ENCODE data around the gene CFAP61. TPM values are rescaled to one million over a fixed set of nuclear protein-coding genes. Genes with fewer than 3 reads are reported as not detected.

Gene CFAP61
- total and polyA plus RNA-seq, 2 experiments from 2014 or later = 0.21 TPM; not detected in 1

DNA sequence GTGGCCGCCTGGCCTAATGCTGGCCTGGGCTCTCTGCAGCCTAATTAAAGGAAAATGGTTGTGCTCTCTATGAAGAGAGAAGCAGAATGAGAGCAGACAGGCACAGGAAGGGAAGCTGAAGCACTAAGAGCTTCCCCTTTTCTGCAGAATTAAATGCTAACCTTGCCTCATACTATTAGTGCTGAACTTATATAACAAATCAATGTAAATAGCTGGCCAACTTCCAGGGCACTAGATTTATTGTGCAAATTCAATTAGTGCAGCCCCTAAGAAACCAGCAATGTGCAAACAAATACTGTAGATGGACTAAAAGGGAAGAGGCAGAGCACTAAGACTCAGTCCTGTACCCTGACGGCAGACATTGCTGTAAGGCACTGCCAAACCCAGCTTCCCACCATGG, 279.5 kb downstream of the CFAP61 start (continued):
- no peak for TF ChIP-seq CTCF (conservative IDR thresholded peaks at IDR 0.05; ENCODE audit: low read depth in 2 of 2)
- no peak for TF ChIP-seq STAT1 (IDR thresholded peaks at IDR 0.05; ENCODE audit: unreplicated experiment)

- Mint-ChIP-seq H3K27me3 (ENCODE audit: insufficient read depth, low read depth, poor library complexity) (no peaks in the 10 kb centered on the region), H3K27ac (no peak overlapping the region), H3K9me3 (peaks cover 10% of the 10 kb centered on the region; the same call in 1 of the 3 replicates), H3K4me3 (no peak overlapping the region), H3K4me1 (no peaks in the 10 kb centered on the region), H3K36me3 (ENCODE audit: low read depth) (no peaks in the 10 kb centered on the region; the same call in 2 of the 3 replicates)
- DNase-seq (ENCODE audit: low spot score) (no peak), ATAC-seq (no peak)
- Histone ChIP-seq H3K36me3 (ENCODE audit: insufficient read depth) (no peaks in the 10 kb centered on the region), H3K4me3 (no peak overlapping the region), H2AFZ (no peak overlapping the region), H3K4me2 (no peak overlapping the region), H3K27me3 (ENCODE audit: insufficient read depth) (no peaks in the 10 kb centered on the region), H3K79me2 (replicated peaks; ENCODE audit: insufficient read depth) (no peaks in the 10 kb centered on the region), H3K4me1 (ENCODE audit: insufficient read depth) (no peaks in the 10 kb centered on the region), H3F3A (replicated peaks; ENCODE audit: low read depth) (no peaks in the 10 kb centered on the region), H3K27ac (ENCODE audit: low read depth) (no peak overlapping the region), H3K9me2 (ENCODE audit: insufficient read depth) (no peaks in the 10 kb centered on the region), H4K20me1 (replicated peaks; ENCODE audit: insufficient read depth) (no peaks in the 10 kb centered on the region)
- TF ChIP-seq ZNF331 (CRISPR knock-in tag; IDR thresholded peaks at IDR 0.05; ENCODE audit: low read depth) (no peak), ETS1 (IDR thresholded peaks at IDR 0.05) (no peak), EZH2phosphoT487 (IDR thresholded peaks at IDR 0.05; ENCODE audit: unreplicated experiment) (no peak), EZH2 (IDR thresholded peaks at IDR 0.05; ENCODE audit: low read depth, unreplicated experiment) (no peak), ZNF462 (CRISPR knock-in tag; IDR thresholded peaks at IDR 0.05) (no peak), NANOG (IDR thresholded peaks at IDR 0.05; ENCODE audit: borderline replicate concordance) (no peak), POLR2AphosphoS5 (IDR thresholded peaks at IDR 0.05; ENCODE audit: low read depth) (no peak), JUNB (IDR thresholded peaks at IDR 0.05; ENCODE audit: unreplicated experiment) (no peak), CREB1 (CRISPR knock-in tag; IDR thresholded peaks at IDR 0.05; ENCODE audit: low read depth) (no peak), CTCF (conservative IDR thresholded peaks at IDR 0.05; ENCODE audit: low read depth in 2 of 2) (no peak), ZNF114 (CRISPR knock-in tag; IDR thresholded peaks at IDR 0.05) (no peak)
Observed at GRCh38 chr20:20333866-20334265, 281.5 kb downstream of the CFAP61 start.

All from GM23338 (cell line).